GM21825 (cell line): ENCODE measurements around the gene ADD2.
"Not testable (repeated sequence)": the region's sequence is repeated elsewhere in the genome, so short reads cannot be mapped to it uniquely, and the experiment has no call there.

ENCODE experiments used
- ATAC-seq: cut with Tn5 transposase; IDR thresholded peaks from one replicate; pipeline ENCODE4 v1.9.1; 2021; ENCODE audit warnings: mild to moderate bottlenecking, moderate library complexity; ENCODE audit not compliant: unreplicated experiment

ADD2 gene

DNA sequence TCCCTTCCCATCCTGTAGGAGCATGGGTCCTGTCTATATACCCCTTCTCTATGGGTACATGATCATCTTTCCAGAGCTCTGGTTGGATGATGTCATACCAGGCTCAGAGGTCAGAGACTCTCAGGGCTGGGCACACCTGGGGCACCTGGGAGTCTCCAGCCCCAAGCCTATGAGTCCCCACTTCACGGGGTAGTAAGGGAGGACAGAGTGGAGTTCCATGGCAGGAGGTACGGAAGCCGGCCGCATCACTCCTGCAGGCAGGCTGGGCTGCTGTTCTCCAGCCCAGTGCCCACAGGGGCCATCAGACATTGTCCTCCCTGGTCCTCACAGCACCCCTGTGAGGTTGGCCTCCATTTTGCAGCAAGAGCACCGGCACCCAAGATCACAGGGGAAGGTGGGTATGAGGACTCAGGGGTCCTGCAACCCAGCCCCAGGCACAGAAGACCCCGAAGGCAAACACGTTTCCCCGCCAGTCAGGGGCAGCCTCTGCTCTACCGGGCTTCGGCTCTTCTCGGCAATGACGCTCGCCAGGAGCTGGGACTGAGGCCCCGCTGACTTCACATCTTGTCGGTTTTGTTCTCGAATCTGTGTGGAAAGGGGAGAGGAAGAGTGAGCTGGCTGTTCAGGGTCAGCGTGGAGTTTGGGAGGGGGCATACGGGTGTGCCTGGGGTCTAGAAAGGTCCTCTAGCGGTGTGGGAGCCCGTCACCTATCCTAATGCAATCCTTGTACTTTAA is 91.5 kb downstream of the ADD2 start:
- no peak for ATAC-seq

DNA sequence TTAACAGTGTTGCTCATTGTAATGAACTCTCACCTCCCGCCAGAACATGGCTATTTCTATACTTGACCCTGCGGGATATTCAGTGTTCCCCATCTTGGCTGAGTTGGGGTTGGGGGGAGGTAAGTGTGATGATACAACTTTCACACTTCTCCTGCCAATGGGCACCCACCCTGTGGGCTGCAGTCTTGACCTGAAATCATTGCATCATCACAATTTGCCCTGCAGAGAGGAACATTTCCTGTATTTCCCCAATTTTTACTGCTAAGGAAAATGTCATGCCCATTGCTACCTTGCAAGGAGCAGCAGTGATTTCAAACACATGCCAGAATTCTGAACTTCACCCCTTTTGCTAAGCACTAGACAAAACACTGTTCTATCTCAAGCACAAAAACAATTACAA is 92.1 kb downstream of the ADD2 start:
- ATAC-seq: no peak

DNA sequence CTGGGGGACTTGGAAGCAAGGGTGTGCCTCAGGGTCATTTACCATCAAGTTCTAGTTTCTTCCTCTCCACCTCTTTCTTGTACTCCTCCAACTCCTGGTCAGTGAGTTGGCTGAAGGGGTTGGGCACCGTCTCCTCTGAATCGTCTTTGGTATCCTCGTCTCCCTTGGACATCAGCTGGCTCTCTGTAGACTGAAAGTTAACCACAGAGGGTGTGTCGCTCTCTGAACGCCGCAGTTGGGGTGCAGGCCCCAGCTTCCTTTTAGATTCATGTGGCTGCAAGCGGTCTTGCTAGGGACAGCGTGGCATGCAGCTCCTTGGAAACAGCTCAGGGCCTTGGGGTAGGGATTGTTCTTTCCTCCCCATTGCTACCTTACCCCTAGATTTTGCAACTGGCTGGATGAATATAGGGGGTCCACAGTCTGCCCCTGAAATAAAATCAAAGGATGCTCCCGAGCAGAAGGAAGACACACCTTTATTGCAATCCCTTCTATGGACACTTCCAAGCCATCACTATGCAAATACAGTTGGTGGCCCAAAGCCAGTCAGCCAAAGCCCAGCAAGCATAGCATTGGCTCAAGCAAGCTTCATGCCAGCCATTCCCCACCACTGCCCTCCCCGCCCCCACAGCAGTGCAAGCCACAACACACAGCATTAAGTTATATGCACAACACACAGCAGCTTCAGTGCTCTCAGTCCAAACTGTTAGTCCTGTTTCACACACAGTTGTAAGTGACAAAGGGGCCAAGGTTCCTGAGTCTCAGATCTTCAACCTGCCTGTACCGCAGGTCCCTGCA is 93.2 kb downstream of the ADD2 start:
- ATAC-seq: no peak

DNA sequence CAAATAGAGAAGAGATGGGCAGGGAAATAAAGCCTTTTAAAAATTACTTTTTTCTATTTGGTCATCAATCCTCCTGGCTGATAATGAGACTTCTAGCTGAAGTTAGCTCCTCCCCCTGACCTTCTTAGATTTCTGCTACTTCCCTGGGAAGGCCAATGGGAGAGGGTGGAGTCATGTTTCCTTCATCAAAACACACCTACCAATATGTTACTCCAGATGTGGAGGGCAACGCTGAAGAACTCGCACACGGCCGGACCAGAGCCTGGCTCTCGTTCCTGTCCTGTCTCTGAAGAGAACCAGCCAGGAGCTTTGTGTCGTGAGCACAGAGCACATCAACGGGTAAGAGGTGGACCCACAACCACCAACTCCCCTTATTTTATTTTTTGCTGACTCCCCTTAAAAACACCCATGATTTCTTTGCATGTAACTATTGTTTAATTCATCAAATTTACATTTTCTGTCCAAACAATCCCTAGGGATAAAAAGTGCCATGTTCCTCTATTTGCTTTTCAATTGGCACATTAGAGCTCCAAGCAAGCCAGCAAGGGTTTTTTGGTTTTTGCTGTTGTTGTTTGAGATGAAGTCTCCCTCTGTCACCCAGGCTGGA is 94.9 kb downstream of the ADD2 start:
- ATAC-seq: no peak

DNA sequence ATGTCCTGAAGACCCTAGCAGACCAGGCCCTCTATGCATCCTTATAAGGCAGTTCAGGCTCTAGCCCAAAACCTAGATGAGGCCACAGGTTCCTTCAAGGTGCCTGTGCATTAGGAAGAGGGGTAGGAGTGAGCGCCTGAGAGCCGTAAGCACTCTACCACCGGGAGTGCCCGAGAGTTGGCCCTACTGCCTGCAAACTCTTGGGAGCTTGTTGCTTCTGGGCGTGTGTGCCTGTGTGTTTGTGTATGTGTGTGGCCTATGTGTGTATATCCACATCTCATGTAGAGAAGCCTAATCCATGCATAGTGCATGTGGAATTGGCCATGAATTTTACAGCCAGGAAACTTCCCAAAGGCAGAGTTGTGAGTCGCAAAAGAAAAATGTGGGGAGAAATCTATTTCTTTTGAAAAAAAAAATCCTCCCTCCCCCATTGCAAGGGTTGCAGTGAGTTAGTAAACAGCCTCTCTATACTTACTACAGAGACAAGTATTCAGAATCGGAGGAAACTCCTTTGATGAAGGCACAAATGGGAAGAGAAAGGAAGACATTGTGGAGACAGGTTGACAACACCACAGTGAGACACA is 96.8 kb downstream of the ADD2 start:
- ATAC-seq: no peak

DNA sequence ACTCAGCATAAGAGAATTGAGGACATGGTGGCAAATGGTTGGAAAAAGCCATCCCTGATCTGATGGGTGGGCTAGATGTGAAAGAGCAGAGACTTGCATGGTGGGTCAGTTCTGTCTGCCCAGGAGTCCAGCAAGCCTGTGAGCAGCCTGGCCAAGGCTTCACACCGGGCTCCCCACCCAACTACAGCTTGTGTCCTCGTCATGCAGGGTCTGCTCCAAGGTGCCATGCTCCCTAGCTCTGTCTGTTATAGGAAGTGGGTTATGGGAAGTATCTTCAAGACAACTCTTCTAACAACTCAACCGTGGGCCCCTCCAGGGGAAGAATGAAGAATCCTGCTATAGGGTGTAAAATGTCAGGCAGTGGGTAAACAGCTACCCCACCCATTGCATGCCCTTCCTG is 97.4 kb downstream of the ADD2 start:
- ATAC-seq: no peak

DNA sequence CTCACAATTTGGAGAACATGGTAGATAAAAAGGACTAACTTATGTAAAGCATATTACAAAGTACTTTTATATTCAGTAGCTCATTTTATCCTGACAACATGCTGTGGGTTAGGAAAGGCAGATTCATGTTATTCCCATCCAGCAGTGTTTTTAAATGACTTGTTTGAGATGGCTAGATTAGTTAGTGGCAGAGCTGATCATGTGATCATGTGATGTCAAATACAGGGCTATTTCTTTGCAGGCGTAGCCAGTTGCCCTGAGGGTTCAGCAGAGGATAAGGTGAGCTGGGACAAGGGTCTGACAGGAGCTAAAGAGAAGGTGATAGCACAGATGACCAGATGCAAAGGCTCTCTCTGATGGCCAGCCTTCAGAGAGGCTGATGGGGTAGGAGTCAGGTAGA is 97.8 kb downstream of the ADD2 start:
- ATAC-seq: no peak

DNA sequence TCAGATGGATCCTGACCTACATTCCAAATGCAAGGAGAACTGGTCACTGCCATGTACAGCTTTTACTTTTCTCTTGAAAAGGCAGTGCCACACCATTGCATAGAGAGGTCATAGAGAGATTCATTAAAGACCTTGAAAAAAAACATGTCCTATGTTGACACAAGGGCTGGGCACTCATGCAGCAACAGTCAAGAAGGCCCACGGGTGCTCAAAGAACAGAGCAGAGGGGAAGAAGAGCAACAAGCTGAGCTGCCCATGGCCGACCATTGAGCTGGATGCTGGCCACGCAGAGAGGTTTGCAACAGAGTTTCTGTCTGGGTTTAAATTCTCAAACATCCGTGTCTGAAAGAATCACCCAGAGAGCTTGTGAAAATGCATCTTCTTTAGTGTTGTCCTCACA is 99.1 kb downstream of the ADD2 start:
- no peak for ATAC-seq

DNA sequence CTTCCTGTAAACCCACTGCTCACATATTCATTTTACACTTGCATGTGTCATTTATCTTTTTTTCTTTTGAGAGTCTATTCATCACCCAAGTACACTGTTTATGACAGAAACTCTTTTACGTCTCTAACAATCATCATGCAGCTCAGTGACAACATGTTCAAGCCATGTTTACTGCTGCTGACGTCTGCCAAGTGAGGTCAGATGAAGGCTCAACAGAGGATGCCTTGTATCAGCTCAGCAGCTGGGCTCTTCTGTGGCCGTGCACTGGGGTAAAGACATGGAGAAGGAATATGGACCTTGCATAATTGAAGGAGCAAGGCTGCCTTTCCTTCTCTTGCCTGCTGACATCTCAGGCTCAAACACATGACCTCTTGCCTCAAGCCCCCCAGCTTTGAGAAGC is 99.6 kb downstream of the ADD2 start:
- ATAC-seq: no peak

DNA sequence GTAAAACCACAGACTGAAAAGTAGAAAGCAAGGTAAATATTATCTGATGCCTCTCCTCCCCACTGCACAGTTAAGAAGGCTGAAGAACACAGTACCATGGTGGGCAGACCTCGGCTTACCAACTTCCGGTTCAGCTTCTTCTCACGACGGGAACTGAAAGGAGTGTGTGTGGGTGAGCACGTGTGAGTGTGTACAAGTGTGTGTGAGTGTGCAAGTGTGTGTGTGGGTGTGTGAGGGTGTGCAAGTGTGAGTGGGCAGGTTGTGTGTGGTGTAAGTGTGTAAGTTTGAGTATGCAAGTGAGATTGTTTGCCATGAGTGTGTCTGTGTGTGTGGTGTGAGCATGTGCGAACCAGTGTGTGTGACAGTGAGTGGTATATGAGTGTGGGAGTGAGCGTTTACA is 103.5 kb downstream of the ADD2 start:
- ATAC-seq: no peak

DNA sequence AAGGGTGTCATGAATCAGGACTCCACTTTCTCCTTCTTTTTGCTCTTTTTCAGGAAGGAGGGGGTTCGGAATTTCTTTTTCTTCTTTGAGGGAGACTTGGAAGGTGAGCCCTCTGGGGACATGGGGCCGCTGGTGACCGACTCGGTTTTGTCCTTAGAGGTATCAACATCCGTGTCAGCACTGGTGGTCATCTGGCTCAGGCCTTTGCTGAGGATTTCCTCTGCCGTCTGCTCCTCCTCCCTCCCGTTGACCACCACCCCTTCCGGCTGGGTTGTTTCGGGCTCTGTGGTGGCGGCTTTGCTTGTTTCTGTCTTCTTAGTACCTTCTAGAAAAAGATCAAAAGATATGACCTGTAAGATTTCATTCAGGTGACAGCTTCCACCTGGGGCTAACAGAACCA is 104.6 kb downstream of the ADD2 start:
- no peak for ATAC-seq

DNA sequence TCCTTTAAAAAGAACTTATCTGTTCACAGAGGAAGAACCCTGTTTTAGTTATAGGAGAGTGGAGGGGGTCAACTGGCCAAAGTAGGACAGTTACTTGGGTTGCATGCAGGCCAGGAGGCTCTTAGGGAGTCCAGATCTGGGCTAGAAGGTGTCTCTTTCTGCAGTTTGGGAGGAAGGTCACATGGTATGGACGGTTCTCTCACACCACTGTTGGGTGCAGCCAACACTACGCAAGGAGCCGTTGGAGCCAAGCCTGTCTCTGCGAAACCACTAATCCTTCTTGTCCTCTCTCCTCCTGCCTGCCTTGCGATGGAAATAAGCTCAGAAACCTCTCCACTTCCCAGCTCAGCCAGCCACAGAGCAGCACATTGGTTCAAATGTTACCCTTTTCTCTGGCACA is 108.4 kb downstream of the ADD2 start:
- no peak for ATAC-seq

DNA sequence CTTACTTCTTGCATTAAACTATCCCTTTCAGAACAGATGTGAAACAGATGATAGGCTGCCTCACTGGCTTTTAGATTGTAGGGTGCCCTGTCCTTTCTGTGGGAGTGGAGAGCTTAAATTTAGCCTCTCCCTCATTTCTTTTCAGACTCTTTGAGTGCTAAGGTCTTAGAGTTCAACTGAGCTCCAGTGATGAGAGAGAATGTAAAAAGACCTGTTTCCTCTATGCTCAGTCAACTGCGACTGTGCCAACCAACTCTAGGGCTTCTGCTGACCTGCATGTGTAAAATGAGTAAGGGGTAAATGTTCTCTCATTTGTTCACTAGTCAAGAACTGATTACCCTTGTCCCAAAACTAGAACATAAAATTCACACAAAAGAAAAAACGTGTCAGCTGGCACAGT is 109.5 kb downstream of the ADD2 start:
- ATAC-seq: no peak

DNA sequence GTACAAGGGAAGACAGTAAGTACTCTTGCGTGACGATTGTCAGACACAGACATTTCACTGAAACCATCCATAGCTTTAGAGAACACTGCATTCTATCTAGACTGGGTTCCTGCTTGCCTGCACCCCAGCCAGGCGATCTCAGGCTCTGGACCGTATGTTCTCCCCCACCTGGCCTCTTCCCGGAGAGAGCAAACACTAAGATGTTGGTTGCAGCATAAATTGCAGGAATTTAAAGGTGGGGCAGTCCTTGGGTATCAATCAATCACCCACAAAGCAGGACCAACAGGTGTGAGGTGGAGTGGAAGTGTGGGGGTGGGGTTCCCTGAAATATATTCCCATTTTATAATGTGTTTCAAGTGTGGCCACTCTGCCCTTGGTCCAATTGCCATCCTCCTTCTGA is 110.8 kb downstream of the ADD2 start:
- ATAC-seq: no peak

DNA sequence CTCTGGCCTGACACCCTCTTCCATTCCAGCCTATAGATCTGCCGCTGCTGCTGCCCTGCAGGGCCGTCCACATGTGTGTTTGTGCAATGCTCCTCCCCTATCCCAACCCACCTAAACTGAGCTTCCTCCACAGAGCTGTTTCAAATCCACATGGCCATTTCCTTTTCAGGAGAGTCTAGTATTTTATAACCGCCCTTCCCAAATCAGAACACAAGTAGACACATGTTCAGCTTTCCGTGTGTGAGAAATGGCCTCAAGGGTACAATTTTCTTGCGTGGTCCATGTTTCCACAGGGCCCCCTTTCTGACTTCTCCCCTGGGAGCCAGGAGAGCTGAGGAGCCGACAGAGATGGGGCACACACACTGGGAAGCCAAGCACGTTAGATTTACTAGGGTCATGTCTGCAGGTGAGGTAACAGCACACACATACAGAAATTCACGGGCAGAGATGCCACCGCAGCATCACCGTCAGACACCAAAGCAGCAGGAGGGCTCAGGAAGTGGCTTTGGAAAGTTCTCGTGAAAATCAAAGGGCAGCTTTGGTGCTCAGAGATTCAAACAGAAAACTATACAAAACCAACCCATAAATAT is 111.5 kb downstream of the ADD2 start:
- no peak for ATAC-seq

DNA sequence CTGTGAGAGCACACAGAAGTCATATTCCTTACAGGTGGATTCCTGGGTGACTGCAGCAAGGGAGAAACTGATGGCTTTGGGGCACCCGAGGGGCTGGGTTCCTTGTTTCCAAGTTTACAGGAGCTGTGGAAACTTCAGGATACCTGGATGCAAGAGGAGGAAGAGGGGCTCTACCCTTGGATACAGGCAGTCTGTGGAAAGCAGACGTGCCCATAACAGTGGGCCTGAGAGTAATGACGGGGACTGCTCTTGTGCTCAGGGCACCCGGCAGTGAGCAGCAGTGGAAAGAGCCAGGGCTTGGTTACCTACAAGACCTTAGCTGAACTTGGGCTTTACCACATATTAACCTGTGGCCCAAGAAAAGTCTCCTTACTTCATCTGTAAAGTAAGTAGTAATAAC is 112.2 kb downstream of the ADD2 start:
- no peak for ATAC-seq

DNA sequence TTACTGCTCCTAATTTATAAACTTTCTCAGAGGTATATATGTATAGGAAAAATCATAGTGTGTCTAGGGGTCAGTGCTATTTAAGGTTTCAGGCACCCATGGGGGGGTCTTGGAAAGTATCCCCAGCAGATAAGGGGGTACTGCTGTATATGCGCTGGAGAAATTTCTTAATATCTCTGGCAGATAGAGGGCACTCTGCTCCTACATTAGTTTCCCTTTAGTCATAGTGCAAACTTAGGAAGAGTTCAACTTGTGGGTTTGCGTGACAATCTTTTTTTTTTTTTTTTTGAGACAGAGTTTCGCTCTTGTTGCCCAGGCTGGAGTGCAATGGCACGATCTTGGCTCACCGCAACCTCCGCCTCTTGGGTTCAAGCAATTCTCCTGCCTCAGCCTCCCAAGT is 112.8 kb downstream of the ADD2 start:
- not testable (repeated sequence) for ATAC-seq

DNA sequence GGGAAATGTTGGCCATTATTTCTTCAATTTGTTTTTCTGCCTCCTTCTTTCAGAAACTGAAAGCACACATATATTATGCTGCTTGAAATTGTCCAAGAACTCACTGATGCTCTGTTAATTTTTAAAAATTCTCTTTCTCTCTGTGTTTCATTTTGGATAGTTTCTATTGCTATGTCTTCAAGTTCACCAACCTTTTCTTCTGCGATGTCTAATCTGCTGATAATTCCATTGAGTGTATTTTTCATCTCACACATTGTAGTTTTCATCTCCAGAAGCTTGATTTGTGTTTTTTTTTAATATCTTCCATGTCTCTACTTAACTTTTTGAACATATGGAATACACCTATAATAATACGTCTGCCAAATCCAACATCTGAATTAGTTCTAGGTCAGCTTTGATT is 116.3 kb downstream of the ADD2 start:
- no peak for ATAC-seq

DNA sequence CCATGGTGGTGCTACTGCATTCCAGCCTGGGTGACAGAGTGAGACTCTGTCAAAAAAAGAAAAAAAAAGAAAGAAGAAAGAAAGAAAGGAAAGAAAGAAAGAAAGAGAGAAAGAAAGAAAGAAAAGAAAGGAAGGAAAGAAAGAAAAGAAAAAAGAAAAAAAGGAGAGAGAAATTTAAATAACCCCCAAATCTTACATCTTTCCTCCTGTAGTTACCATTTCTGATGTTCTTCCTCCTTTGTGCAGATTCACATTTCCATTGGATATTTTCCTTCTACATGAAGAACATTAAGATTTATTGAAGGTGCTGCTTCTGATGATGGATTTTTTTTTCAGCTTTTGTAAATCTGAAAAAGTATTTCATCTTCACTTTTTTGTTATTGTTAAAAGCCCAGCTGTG is 117.0 kb downstream of the ADD2 start:
- ATAC-seq: no peak

DNA sequence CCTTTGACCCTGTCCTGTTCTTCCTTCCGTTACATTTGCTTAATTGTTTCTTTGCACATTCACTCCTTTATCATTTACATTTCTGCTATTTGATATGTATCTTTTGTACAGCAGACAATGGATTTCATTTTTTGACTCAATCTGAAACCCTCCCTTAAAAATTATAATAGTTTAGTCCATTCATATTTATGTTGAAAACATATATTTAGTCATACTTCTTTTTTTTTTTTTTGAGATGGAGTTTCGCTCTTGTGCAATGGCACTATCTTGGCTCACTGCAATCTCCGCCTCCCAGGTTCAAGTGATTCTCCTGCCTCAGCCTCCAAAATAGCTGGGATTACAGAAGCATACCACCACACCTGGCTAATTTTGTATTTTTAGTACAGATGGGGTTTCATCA is 119.0 kb downstream of the ADD2 start:
- no peak for ATAC-seq

DNA sequence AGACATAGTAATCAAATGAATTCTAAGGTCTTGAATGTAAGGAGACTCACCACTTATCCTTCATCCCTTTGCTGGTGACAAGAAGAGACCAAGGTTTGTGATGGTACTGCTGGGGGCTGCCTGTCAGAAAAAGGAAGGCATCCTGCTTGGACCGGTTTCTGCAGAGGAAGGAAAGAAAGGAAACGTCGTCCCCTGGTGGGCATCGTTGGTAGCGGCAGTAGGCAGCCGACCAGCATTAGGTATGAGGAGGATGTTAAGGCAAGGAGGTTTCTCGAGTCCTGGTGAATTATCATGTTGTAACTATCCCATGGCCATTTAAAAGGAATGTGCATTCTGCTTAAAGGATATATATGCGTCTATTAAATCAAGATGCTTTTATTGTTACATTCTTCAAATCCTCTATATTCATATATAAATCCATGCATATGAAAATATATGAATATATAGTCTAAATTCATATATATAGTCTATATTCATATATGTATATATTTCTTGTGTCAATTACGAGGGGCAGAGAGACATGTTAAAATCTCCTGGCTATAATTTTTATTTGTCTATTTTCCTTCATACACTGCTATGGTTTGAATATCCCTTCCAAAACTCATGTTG is 120.0 kb downstream of the ADD2 start:
- ATAC-seq: no peak
